H1 (cell line): Measurements from ENCODE around the gene PSAP. TPM values are rescaled to one million over a fixed set of nuclear protein-coding genes. Genes with fewer than 3 reads are reported as not detected.

Experiments
- microRNA-seq, 2 experiments: library from miRNA; unstranded; fragments of <30 nt; microRNA quantifications; one replicate each; pipeline versions ENCODE4 to v1.2.0, GENCODE V29; 2016 to 2020; ENCODE audit warnings: borderline microRNAs expressed in 2 of 2, borderline number of aligned reads in 2 of 2, borderline replicate concordance in 1 of 2
- polyA plus RNA-seq, 7 experiments: library from polyadenylated mRNA; depleted of rRNA in 3 of 7; stranded (reverse) in 5 of 7; unstranded in 2 of 7; fragments of >200 nt in 5 of 7; fragments of 200-250 nt in 2 of 7; gene quantifications; 1 replicate in 5 of 7; 2 replicates in 1 of 7; 4 replicates in 1 of 7; pipeline versions ENCODE4 v1.2.1 to v1.2.3, GENCODE V29; 2011 to 2013; ENCODE audit warnings: missing spikeins in 2 of 7, mixed read lengths in 2 of 7
- small RNA-seq: library from polyadenylated mRNA; stranded (forward); fragments of <200 nt; extraction: miRNeasy Mini kit (QIAGEN cat#:217004); gene quantifications from one replicate; pipeline ENCODE3, GENCODE V24; 2013; ENCODE audit not compliant: insufficient read depth
- total RNA-seq: library from RNA; stranded (reverse); fragmentation: NEBNext Ultra II Directional; extraction: Animal tissue kit (Norgen Biotek cat#: 25700); gene quantifications from 2 replicates; pipeline ENCODE4 v1.2.1, GENCODE V29; 2021

Gene PSAP
- total and polyA plus RNA-seq, 2 of the 8 experiments (the other 6 are each of a cell fraction or from before 2014, with no cell fraction given), result 386 to 504 TPM

Small RNA genes lying within 50 kb of the gene (microRNA-seq; reads per million reads assigned to microRNA genes)
- gene MIR7152, result 0 reads per million in 2 experiments

Small RNA genes lying within 50 kb of the gene (small RNA-seq; reads per million reads assigned to genes)
- not detected for gene MIR7152
- not detected for gene RNU7-38P

Other genes starting within 250 kb of the PSAP start
- gene C10orf105, start 131.5 kb downstream of the PSAP start, total RNA-seq, result 0.48 and 0.73 TPM in 2 replicates
- gene C10orf105, start 131.5 kb downstream of the PSAP start, polyA plus RNA-seq (2011; rRNA removed), result 0.71 and 1.4 TPM in 2 replicates
- gene VSIR, start 77.7 kb downstream of the PSAP start, total RNA-seq, result not detected in 2 replicates
- gene VSIR, start 77.7 kb downstream of the PSAP start, polyA plus RNA-seq (2011; rRNA removed), result 0.33 and 0.75 TPM in 2 replicates
- 5.7 and 5.8 TPM in 2 replicates for gene CHST3, start 113.1 kb upstream of the PSAP start, total RNA-seq
- 2.0 and 2.4 TPM in 2 replicates for gene CHST3, start 113.1 kb upstream of the PSAP start, polyA plus RNA-seq (2011; rRNA removed)
- 1.6 and 1.9 TPM in 2 replicates for gene SPOCK2, start 237.3 kb upstream of the PSAP start, total RNA-seq
- 1.5 and 2.6 TPM in 2 replicates for gene SPOCK2, start 237.3 kb upstream of the PSAP start, polyA plus RNA-seq (2011; rRNA removed)